HG02840 (cell line): ENCODE results near the gene SNX18.
A peak's percentile ranks its signal among the peaks of the same experiment; 100 is the strongest.
"Not testable (repeated sequence)": the region's sequence is repeated elsewhere in the genome, so short reads cannot be mapped to it uniquely, and the experiment has no call there.

Experiments
- ATAC-seq: cut with Tn5 transposase; IDR thresholded peaks from one replicate; pipeline ENCODE4 v1.9.1; 2021; ENCODE audit warnings: mild to moderate bottlenecking, moderate library complexity, moderate number of reproducible peaks; ENCODE audit not compliant: unreplicated experiment, low FRiP score

Gene SNX18

GRCh38 chr5:54517512-54518145, at the start of gene SNX18:
Gene SNX18 (plus strand): TSS chr5:54517759. CDS start chr5:54517953, 194 bp downstream.
- peak; percentile 93 for ATAC-seq

GRCh38 chr5:54469622-54470021, 47.9 kb upstream of the SNX18 start:
- peak; percentile 69 for ATAC-seq

GRCh38 chr5:54470128-54470527, 47.4 kb upstream of the SNX18 start:
- ATAC-seq: no peak

- ATAC-seq: no peak
Measured at GRCh38 chr5:54470677-54471076, 46.9 kb upstream of the SNX18 start.

- no peak for ATAC-seq
Measured at GRCh38 chr5:54471398-54471797, 46.2 kb upstream of the SNX18 start.

GRCh38 chr5:54476682-54477081, 40.9 kb upstream of the SNX18 start:
- no peak for ATAC-seq

GRCh38 chr5:54477941-54478478, 39.5 kb upstream of the SNX18 start:
- no peak for ATAC-seq

- ATAC-seq: no peak
Measured at GRCh38 chr5:54480296-54480695, 37.3 kb upstream of the SNX18 start.

- ATAC-seq: no peak
Measured at GRCh38 chr5:54484219-54484894, 33.2 kb upstream of the SNX18 start.

- ATAC-seq: not testable (repeated sequence)
Measured at GRCh38 chr5:54485659-54486058, 31.9 kb upstream of the SNX18 start.

GRCh38 chr5:54489648-54489979, 27.9 kb upstream of the SNX18 start:
- ATAC-seq: not testable (repeated sequence)

- ATAC-seq: no peak
Measured at GRCh38 chr5:54491326-54491725, 26.2 kb upstream of the SNX18 start.

- ATAC-seq: no peak
Measured at GRCh38 chr5:54492178-54492577, 25.4 kb upstream of the SNX18 start.

GRCh38 chr5:54495027-54495426, 22.5 kb upstream of the SNX18 start:
- no peak for ATAC-seq

GRCh38 chr5:54514291-54514690, 3.3 kb upstream of the SNX18 start:
- no peak for ATAC-seq

- no peak for ATAC-seq
Measured at GRCh38 chr5:54514841-54515432, 2.6 kb upstream of the SNX18 start.

- no peak for ATAC-seq
Measured at GRCh38 chr5:54515634-54516033, 1.9 kb upstream of the SNX18 start.

GRCh38 chr5:54516051-54516655, 1.4 kb upstream of the SNX18 start:
- ATAC-seq: no peak

- ATAC-seq: no peak
Measured at GRCh38 chr5:54517174-54517511, 416 bp upstream of the SNX18 start.

- peak; percentile 23 for ATAC-seq
Measured at GRCh38 chr5:54518146-54518817, 723 bp downstream of the SNX18 start.
